GM12865 (cell line): ENCODE data around the gene EXOC1.

Experiments used
- DNase-seq: peaks from one replicate; pipeline ENCODE4 v3.0.0; 2010; ENCODE audit warnings: low read depth
- H3K4me3 ChIP-seq: 2 replicates; pipeline ENCODE4 v1.5.1; 2011; ENCODE audit warnings: mild to moderate bottlenecking, low read depth, low read length, control low read depth
- CTCF ChIP-seq: IDR thresholded peaks from 2 replicates; pipeline ENCODE4 v1.5.1; 2011; ENCODE audit warnings: low read length, control low read depth, low read depth, inconsistent platforms; ENCODE audit not compliant: insufficient read depth; ENCODE audit errors: missing control alignments

EXOC1 gene

DNA sequence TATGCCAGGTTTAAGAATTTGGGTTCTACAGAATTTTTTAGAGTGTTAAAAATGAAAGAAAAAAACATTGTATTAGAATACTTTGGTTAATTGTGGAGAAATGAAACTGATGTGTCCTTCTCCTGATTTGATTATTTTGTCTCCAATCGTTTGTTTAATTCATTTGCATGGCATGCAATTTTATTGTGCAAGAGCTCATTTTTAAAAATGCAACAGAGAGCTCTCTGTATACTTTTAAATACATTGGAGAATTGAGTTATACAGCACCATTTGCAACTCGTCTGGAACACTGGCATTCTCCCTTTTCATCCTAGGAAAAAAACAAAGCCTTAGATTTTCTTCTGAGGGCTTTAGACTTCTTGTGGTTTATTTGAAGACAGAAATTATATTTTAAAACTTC, 33.2 kb upstream of the EXOC1 start:
- H3K4me3 ChIP-seq, result no peak overlapping the region
- no peak for TF ChIP-seq CTCF
- DNase-seq, result no peak

DNA sequence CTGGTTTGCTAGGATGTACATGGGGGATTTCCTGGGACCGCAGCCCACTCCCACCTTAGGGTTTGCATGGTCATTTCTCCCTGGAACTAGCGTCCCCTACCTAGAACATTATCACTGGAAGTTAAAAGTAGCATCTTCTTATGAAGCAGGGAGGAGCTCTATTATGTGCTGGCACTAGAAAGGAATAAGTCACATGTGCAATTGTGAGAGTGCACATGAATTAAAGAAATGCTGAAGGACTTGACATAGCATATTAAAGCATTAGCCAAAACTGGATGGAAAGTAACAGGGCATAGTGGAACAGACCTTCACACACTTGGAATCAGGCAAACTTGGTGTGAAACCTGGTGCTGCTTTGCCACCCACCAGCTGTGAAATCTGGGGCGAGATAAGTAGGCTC, 31.1 kb upstream of the EXOC1 start:
- TF ChIP-seq CTCF, result no peak
- DNase-seq, result no peak

GRCh38 chr4:55824865-55825264, 28.6 kb upstream of the EXOC1 start:
- no peak overlapping the region for H3K4me3 ChIP-seq
- DNase-seq, result no peak
- no peak for TF ChIP-seq CTCF

More for the DNA sequence above, 31.1 kb upstream of the EXOC1 start:
- H3K4me3 ChIP-seq, result no peak overlapping the region

DNA sequence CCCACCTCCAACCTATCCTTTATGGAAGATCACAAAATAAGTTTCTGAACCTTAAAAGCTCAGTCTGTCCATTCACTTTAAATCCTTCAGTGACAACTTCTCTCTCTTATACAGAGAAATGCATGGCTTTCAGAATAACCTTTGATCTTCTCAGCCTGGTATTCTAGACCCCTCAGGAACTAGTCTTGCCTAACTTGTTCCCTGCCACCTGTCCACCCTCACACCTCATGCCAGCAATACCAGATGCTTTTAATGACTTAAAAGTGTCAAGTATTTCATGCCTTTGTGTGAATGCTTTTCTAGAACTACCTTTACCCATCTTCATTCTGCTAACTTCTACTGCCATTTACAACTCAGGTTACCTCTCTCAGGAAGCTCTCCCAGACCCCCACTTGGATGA, 26.5 kb upstream of the EXOC1 start:
- H3K4me3 ChIP-seq, result no peak overlapping the region
- no peak for TF ChIP-seq CTCF
- no peak for DNase-seq

DNA sequence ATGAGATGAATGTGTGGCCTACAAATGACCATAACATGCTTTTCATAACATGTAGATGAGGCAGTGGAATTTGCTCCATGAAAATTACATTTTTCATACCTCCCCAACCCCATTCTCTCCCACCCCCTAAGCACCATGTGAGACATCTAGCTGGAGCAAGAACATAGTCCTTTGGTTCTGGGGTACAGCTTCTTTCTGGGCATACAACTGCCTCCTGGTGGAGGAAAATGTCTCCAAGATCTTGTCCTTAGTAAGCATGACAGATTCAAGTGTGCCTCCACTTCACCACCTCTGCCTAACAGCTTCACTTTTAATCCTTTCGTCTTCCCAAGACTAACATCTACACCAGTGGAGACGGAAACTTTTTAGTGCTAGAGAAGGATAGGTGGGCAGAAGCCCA, 25.9 kb upstream of the EXOC1 start:
- TF ChIP-seq CTCF, result no peak
- H3K4me3 ChIP-seq, result no peak overlapping the region
- DNase-seq, result no peak

GRCh38 chr4:55830048-55830447, 23.4 kb upstream of the EXOC1 start:
- no peak for TF ChIP-seq CTCF
- DNase-seq, result no peak
- H3K4me3 ChIP-seq, result no peak overlapping the region

GRCh38 chr4:55830716-55831115, 22.7 kb upstream of the EXOC1 start:
- DNase-seq, result no peak

More at GRCh38 chr4:55830716-55831115, 22.7 kb upstream of the EXOC1 start:
- H3K4me3 ChIP-seq, result no peak overlapping the region
- no peak for TF ChIP-seq CTCF
